GM08714 (cell line): Measurements from ENCODE around the gene MPST.

Experiments used
- H3K4me3 ChIP-seq: fragments of 200-500 bp; sonication (Bioruptor generic); 2 replicates; pipeline ENCODE4 v1.5.1; 2014; ENCODE audit warnings: mild to moderate bottlenecking, low read length, inconsistent platforms
- ZNF274 ChIP-seq: IDR thresholded peaks from 2 replicates; pipeline ENCODE4 v1.6.1; 2012; ENCODE audit warnings: mild to moderate bottlenecking, low read depth, low read length

MPST gene

DNA sequence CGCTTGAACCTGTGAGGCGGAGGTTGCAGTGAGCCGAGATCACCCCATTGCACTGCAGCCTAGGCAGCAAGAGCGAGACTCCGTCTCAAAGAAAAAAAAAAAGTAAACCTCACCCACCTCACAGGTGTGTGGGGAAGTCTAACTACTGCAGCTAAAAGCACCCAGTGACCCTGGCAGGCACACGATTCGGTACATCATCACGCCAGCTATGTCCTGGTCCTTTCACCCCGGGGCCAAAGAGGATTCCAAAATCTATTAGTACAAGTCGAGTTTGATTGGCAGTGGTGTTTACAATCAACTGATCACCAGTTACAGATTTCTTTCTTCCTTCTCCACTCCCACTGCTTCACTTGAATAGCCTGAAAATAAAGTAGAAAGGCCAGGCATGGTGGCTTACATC, 6.6 kb upstream of the MPST start:
- no peak for TF ChIP-seq ZNF274
- H3K4me3 ChIP-seq = no peak overlapping the region

DNA sequence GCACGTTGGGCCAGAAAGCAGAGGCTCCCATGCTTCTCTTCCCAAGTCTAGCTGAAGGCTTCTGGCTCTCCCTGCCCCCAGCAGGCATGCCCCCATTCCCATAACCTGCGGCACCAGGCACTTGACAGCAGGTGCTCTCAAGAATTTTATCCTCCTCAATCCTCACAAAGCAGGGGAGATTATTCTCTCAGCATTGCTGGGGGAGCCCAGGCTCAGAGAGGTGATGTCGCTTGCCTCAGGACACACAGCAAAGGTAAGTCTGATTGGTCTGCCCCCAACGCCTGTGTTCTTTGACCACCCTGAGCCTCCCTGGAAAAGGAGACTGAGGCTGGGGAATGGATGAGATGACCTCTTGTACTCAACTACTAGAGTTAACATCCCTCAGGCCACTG, 5.1 kb upstream of the MPST start:
- no peak overlapping the region for H3K4me3 ChIP-seq
- no peak for TF ChIP-seq ZNF274

DNA sequence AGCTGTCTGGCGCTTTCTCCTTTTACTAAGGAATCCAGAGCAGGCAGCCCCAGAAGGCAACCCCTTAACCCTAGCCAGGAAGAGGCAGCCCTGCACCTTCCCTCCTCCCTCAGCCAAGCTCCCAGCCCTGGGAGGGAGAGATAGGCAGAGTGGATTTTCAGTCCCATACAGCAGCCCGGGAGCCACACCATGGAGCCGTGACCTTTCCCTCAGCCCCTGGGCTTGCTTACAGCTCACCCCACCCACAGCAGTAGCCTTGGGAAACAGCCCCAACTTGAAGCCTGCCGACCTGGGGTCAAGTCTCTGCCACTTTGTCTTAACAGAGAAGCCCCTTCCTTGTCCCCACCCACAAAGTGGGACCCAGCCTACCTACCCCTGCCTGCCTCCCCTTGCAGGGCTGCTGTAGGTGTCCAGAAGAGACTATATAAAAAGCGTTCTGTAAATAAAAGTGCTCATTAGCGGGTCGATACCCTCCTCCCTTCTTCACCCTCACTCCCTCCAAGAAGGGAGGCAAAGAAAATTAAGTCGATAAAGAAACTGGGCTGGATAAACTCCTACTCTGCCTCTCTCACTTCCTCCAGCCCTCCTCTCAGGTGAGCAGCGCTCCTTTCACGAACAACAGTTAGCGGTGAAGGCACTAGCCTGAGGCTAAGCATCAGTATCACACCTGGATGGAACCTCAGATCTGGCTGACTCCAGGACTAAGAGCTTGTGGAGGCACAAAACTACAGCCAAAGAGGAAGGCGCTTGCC, 4.5 kb upstream of the MPST start:
- no peak for TF ChIP-seq ZNF274
- H3K4me3 ChIP-seq = no peak overlapping the region

DNA sequence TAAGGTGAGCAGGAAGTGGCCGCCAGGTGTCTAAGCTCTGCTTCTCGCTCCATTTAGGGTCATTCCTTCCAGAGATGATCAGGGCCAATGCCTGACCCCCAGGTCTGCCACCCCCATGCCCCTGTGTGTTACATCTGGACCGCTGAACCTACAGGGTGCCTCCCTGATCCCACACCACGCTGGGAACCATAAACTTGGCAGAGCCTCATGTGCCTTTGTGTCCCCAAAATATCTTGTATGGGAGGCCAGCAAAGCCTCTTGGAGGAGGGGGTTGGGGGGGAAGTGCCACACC, 4.0 kb upstream of the MPST start:
- no peak for TF ChIP-seq ZNF274
- H3K4me3 ChIP-seq = no peak overlapping the region

DNA sequence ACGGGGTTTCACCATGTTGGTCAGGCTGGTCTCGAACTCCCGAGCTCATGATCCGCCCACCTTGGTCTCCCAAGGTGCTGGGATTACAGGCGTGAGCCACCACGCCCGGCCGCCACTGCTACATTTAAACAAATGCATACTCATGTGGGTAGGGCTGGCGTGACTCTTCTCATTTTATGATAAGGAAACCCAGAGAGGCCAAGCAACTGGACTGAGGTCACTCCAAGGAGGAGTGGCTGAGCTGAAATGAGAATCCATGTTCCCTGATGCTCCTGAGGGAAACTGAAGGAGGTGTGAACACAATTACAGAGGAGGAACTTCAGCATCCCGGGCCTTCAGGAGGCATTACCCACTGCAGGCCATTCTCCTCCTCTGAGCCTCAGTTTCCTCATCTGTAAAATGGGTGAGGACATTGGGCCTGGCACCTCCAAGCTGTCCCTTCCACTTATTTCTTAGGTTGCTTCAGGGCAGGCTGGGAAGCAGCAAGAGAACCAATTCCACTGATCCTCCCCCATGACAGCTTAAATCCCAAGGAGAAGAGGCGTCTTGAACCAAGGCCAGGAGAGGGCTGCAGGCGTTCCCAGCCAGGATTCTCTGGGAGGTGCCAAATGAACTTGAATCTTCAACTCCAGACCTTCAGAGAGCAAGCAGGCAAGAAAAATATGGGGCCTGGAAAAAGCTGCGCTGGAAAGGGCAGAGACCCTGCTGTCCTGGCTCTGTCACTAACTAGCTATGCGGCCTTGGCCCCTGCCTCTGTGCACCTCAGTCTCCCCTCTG, 3.2 kb upstream of the MPST start:
- H3K4me3 ChIP-seq = no peak overlapping the region
- no peak for TF ChIP-seq ZNF274

DNA sequence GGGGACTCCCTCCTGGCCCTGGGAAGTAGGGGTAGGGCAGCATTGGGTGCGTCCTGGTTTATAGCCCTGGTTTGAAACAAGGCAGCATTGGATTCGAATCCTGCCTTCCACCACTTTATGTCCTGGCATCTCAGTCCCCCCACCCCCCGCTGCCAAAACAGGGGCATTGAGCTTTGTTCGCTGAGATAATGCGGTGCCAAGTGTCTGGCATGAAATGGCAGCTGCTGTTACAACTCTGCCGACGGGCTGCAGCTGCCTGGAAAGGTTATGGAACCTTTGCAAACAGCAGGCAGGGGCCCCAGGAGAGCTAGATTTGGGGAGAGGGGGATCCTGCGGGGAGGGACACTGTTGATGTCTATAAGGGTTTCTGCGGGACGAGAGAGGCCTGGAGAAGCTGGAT, 2.2 kb upstream of the MPST start:
- no peak overlapping the region for H3K4me3 ChIP-seq
- TF ChIP-seq ZNF274 = no peak

DNA sequence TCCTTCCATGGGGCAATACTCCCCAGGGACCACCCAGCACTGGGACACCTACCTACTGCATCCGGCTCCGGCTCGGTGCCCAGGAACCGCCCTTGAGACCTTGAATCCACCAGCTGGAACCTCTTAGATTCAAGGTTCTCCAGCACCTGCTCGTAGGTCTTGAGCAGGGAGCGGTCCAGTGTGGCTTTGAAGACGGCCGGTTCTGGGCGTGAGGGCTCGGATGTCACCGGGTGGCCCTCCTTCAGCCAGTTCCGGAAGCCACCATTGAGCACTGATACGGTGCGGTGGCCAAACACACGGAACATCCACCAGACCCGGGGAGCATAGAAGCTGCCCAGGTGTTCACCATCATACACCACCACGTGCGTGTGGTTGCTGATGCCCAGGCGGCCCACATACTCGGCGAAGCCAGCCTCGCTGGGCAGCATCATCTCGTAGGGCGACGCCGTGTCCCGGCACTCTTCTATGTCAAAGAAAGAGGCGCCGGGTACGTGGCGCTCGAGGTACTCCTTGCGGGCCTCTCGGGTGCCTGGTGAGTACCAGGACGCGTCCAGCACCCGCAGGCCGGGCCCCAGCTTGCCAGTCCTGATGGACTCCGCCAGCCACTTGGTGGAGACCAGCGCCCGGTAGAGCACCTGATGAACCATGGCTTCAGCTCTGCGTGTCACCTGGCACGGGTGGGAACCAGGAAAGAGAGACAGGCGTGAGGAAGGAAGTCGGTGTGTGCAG, 1.3 kb upstream of the MPST start:
- peak overlapping the region; percentile 88; the same call in 1 of the 2 replicates for H3K4me3 ChIP-seq
- TF ChIP-seq ZNF274 = no peak

DNA sequence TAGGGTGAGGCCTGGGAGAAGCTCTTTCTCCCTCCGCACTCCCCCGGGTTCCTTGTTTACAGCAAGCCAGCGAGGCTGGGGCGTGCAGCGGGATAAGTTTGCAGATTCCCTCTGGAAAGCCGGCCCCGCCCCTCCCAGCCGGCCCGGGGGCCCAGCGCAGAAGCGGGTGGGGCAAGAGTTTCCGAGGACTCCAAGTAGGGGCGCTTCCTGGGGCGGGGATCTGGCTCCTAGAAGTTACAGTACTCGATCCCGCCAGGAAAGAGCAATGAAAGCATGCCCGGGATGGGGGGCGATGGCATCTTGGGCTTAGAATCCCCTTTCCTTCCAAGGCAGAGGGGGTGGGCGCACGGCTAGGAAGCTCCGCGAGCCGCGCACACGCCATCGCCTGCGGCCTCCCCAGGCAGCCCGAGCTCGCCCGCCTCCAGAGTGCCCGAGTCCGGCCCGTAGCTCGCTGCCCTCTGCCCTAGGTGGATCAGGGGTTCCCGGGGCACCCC, 680 bp upstream of the MPST start:
- H3K4me3 ChIP-seq = peak overlapping the region; percentile 88
- no peak for TF ChIP-seq ZNF274

DNA sequence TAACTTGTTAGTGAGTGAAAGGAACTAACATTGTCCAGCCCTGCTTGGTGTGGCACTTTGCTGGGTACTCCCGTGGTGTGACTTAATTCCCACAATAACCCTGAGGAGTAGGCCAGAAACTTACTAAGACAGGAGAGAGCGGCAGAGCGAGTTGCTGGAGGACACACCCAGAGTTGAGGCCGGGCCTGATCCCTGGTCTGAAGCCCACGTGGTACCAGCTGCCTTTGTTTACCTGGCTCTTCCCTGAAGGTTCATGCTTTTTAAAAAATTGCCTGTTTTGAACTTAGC, 594 bp downstream of the MPST start:
- TF ChIP-seq ZNF274 = no peak
- H3K4me3 ChIP-seq = peak overlapping the region; percentile 88

DNA sequence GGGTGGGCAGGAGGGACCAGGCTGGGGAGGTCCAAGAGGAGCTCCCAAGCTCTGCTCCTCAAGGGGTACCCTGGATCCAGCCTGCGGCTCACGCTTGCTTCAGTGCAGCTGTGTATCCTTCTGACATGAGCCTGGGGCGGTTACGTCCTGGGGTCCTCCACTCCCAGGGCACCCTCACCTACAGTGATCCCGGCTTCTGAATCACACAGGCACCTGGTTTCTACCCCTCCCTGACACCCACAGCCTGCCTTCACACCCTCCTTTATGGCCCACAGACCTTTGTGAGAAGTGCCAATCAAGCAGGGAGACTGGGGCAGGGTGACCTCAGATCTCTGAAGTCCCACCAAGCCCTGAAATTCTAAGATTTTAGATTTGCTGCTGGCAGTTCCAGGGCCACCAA, 1.5 kb downstream of the MPST start:
- no peak overlapping the region for H3K4me3 ChIP-seq
- no peak for TF ChIP-seq ZNF274

DNA sequence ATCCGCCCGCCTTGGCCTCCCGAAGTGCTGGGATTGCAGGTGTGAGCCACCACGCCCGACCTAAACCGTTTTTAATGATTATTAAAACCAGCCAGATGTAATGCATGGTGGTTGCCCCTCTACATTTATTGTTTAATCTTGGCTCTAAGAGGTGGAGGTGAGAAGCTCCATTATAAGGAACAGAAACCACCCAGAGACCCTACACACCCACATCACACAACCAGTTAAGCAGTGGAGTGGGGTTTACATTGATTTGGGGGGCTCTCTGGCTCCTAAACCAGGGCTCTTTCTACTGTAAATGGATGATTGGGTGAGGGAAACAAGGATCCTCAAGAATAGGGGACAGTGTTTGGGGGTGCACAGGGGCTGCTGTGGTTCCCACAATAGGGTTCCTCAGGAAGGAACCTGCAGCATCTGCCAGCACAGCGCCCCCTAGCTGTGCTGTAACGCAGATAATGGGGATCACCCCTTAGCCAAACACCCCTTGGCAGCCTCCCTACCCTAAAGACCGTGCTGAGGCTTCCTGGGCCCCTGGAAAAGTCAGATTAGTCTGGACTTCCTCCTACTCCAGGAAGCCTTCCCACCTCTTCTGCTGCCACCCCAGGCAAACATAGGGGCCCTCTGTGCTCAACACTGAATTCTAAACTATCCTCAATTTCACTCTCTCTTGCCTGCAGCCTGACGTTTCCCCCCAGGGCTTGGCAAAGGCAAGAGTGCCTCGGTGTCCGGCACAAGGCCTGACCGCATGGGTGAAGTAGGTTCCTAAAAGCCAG, 2.4 kb downstream of the MPST start:
- TF ChIP-seq ZNF274 = no peak
- H3K4me3 ChIP-seq = no peak overlapping the region

DNA sequence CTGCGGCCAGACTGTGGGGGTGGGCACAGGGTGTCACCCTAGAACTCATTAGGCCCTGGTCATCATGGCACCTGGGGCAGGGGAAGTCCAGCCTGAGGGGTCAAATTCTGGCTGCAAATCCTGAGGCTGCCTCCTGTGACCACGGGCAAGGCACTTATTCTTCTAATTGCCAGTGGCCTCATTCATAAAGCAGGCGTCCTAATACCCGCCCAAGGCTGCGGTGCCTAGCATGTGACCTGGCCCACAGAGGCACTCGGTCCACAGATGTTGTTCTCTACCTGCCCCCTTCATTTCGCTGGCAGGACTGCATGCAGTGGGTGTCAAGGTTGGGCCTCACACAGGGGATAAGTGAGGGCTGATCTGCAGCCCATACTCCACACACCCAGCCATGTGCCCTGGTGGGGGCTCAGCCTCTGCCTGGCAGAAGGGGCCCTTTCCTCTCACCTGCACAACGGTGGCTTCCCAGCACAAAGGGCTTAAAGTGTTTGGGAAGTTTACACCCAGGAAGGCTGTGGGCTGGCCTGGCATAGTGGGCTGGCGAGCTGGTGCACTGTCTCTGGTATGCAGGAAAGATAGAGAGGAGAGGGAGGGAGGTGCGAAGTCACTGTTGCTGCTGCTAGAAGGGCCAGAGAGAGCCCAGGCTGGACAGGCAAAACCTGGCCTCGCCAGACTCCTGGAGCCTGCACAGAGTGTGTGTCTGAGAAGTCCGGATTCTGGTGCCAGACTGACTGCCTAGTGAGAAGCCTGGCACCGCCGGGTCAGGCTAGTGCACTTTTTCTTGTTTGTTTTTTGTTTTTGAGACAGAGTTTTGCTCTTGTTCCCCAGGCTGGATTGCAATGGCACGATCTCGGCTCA, 3.2 kb downstream of the MPST start:
- no peak for TF ChIP-seq ZNF274
- no peak overlapping the region for H3K4me3 ChIP-seq

DNA sequence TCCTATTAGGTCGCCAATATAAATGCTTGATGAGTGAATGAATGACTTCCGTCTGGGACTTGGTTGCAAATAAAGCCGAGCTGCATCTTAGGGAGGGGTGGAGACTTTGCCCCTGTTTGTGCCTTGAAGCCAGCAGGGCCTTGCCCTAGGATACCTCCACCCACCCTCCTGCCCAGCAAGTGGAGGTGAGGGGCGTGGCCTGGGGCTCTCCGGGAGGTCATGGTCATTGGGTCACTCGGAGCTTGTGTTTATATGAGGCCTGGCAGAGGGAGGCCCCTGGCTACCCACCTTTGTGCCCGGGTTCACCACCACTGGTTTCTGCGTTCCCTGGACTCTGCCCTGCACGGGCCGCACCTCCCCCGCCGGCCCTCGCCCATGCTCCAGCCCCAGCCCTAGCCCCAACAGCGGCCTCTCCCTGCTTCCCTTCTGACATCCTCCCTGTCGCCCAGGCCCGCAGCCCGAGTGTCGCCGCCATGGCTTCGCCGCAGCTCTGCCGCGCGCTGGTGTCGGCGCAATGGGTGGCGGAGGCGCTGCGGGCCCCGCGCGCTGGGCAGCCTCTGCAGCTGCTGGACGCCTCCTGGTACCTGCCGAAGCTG, 4.3 kb downstream of the MPST start:
- H3K4me3 ChIP-seq = no peak overlapping the region
- no peak for TF ChIP-seq ZNF274
